ENCODE results near the gene TMA7. TPM values are rescaled to one million over a fixed set of nuclear protein-coding genes. Genes with fewer than 3 reads are reported as not detected.

TMA7 gene
- total RNA-seq, 2 donors from 2014 or later = 290 to 326 TPM

GRCh38 chr3:48440590-48440958 is 517 bp downstream of the TMA7 start:
- no peaks in the 10 kb centered on the region for H3K9me3 Mint-ChIP-seq
- DNase-seq = no peak
- no peaks in the 10 kb centered on the region for H3K4me1 ChIP-seq (ENCODE audit: control insufficient read depth, insufficient read depth, low read length)
- peak overlapping the region; percentile 90 for H3K9ac ChIP-seq (ENCODE audit: extremely low read depth, low read length, poor library complexity, severe bottlenecking)
- peak overlapping the region; percentile 22 for H3K27ac ChIP-seq (ENCODE audit: low read depth, low read length)
- H3K27me3 ChIP-seq (ENCODE audit: control insufficient read depth, insufficient read depth, low read length, poor library complexity, severe bottlenecking) = no peaks in the 10 kb centered on the region
- peak overlapping the region; percentile 94 for H3K27ac Mint-ChIP-seq
- no peaks in the 10 kb centered on the region for H3K9me3 ChIP-seq (ENCODE audit: control insufficient read depth, low read length)
- H3K4me3 ChIP-seq (ENCODE audit: low read length) = peak overlapping the region; percentile 97
- WGBS, 2 experiments (ENCODE audit: insufficient coverage in 1 of 2, insufficient read length in 1 of 2) = 1% methylated on average over 20 to 21 of the region's 21 CpGs
- H3K36me3 ChIP-seq (ENCODE audit: control insufficient read depth, insufficient read depth, low read length) = peaks cover 32% of the 10 kb centered on the region
- H3K27me3 Mint-ChIP-seq (ENCODE audit: insufficient read depth) = no peaks in the 10 kb centered on the region
- H3K4me3 Mint-ChIP-seq = peak overlapping the region; percentile 98
- H3K36me3 Mint-ChIP-seq (ENCODE audit: low read depth) = peaks cover 26% of the 10 kb centered on the region
- no peak for TF ChIP-seq CTCF (conservative IDR thresholded peaks at IDR 0.05)
- H3K4me1 Mint-ChIP-seq = peaks cover 6% of the 10 kb centered on the region

- H3K9ac ChIP-seq (ENCODE audit: extremely low read depth, low read length, poor library complexity, severe bottlenecking) = no peak overlapping the region
- H3K4me3 ChIP-seq (ENCODE audit: low read length) = peak overlapping the region; percentile 97
- H3K27me3 ChIP-seq (ENCODE audit: control insufficient read depth, insufficient read depth, low read length, poor library complexity, severe bottlenecking) = no peaks in the 10 kb centered on the region
These were observed 1.9 kb downstream of the TMA7 start for GRCh38 chr3:48441940-48442339.

GRCh38 chr3:48445277-48445882 is 5.3 kb downstream of the TMA7 start:
- Mint-ChIP-seq H3K27ac (peak overlapping the region; percentile 88), H3K4me3 (peak overlapping the region; percentile 77), H3K9me3 (no peaks in the 10 kb centered on the region), H3K4me1 (peaks cover 22% of the 10 kb centered on the region), H3K36me3 (ENCODE audit: low read depth) (peaks cover 26% of the 10 kb centered on the region), H3K27me3 (ENCODE audit: insufficient read depth) (no peaks in the 10 kb centered on the region)
- Histone ChIP-seq H3K9me3 (ENCODE audit: control insufficient read depth, low read length) (no peaks in the 10 kb centered on the region), H3K27me3 (ENCODE audit: control insufficient read depth, insufficient read depth, low read length, poor library complexity, severe bottlenecking) (no peaks in the 10 kb centered on the region), H3K4me3 (ENCODE audit: low read length) (peak overlapping the region; percentile 98), H3K9ac (ENCODE audit: extremely low read depth, low read length, poor library complexity, severe bottlenecking) (no peak overlapping the region), H3K4me1 (ENCODE audit: control insufficient read depth, insufficient read depth, low read length) (no peaks in the 10 kb centered on the region), H3K27ac (ENCODE audit: low read depth, low read length) (no peak overlapping the region), H3K36me3 (ENCODE audit: control insufficient read depth, insufficient read depth, low read length) (peaks cover 37% of the 10 kb centered on the region)
- no peak for TF ChIP-seq CTCF (conservative IDR thresholded peaks at IDR 0.05)
- no peak for DNase-seq
- 79 to 84% methylated on average over 4 to 6 of the region's 6 CpGs for WGBS, 2 experiments (ENCODE audit: insufficient coverage in 1 of 2, insufficient read length in 1 of 2)

More at GRCh38 chr3:48441940-48442339, 1.9 kb downstream of the TMA7 start:
- H3K9me3 ChIP-seq (ENCODE audit: control insufficient read depth, low read length) = no peaks in the 10 kb centered on the region
- H3K36me3 ChIP-seq (ENCODE audit: control insufficient read depth, insufficient read depth, low read length) = peaks cover 32% of the 10 kb centered on the region
- Mint-ChIP-seq H3K27me3 (ENCODE audit: insufficient read depth) (no peaks in the 10 kb centered on the region), H3K4me1 (peaks cover 14% of the 10 kb centered on the region), H3K27ac (peak overlapping the region; percentile 30), H3K36me3 (ENCODE audit: low read depth) (peaks cover 26% of the 10 kb centered on the region), H3K4me3 (peak overlapping the region; percentile 98), H3K9me3 (no peaks in the 10 kb centered on the region)
- DNase-seq = no peak
- H3K4me1 ChIP-seq (ENCODE audit: control insufficient read depth, insufficient read depth, low read length) = no peaks in the 10 kb centered on the region
- TF ChIP-seq CTCF (conservative IDR thresholded peaks at IDR 0.05) = no peak
- H3K27ac ChIP-seq (ENCODE audit: low read depth, low read length) = no peak overlapping the region
- WGBS, 2 experiments (ENCODE audit: insufficient coverage in 1 of 2, insufficient read length in 1 of 2) = 76 to 91% methylated on average over 4 to 6 of the region's 6 CpGs

Data from endodermal cell (in vitro differentiated cells).